RPMI7951 (cell line): ENCODE results near the gene EFCAB6. TPM values are rescaled to one million over a fixed set of nuclear protein-coding genes. Genes with fewer than 3 reads are reported as not detected.

ENCODE experiments used
- DNase-seq: peaks from one replicate; pipeline ENCODE4 v3.0.0-alpha.2; 2012; ENCODE audit warnings: low read depth
- total RNA-seq: library from RNA; depleted of rRNA; stranded (reverse); fragments of >200 nt; shearing (Covaris generic); gene quantifications from 2 replicates; pipeline ENCODE4 v1.2.3, GENCODE V29; 2014

The EFCAB6 gene
- total RNA-seq, 1 experiment from 2014 or later = 0.48 TPM

DNA sequence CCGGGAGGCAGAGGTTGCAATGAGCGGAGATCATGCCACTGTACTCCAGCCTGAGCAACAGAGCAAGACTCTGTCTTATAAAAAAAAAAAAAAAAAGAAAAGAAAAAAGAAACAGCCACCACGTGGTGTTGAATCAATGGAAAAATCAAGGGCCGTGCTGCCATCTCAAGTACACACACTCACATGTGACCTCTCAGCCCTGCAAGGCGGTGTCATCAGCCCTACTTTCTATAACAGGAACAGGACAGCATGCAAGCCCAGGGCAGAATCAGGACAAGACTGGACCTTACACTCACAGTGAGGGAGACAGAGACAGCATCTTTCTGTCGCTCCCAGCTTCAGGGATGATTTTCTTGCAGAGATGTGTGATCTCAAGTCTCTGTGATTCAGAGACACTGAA lies 220.7 kb downstream of the EFCAB6 start:
- no peak for DNase-seq

DNA sequence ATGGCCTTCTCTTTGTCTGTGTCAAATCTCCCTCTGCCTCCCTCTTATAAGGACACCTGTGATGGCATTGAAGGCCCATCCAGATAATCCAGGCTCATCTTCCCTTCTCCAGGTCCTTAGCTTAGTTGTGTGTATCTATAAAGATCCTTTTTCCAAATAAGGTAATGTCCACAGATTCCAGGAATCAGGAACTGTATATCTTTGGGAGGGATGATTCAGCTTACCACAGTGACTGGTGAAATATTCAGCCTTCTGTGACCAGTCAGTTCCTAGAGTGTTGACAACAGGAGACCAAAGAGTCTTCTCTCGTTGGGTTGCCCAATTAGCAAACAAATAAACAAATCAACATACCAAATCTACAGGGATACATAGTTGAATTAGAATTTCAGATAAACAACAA lies 224.5 kb downstream of the EFCAB6 start:
- DNase-seq = peak; percentile 31

DNA sequence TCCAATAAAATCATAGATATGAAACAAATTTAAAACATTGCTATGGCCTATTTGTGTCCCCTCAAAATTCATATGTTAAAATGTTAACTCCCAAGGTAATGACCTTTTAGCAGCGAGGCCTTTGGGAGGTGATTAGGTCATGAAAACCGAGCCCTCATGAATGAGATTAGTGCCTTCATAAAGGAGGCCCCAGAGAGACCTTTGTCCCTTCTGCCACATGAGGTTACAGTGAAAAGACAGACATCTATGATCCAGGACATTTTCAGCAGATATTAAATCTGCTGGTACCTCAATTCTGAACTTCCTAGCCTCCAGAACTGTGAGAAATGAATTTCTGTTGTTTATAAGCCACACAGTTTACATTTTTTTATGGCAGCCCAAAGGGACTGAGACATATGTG lies 228.6 kb downstream of the EFCAB6 start:
- DNase-seq = no peak

DNA sequence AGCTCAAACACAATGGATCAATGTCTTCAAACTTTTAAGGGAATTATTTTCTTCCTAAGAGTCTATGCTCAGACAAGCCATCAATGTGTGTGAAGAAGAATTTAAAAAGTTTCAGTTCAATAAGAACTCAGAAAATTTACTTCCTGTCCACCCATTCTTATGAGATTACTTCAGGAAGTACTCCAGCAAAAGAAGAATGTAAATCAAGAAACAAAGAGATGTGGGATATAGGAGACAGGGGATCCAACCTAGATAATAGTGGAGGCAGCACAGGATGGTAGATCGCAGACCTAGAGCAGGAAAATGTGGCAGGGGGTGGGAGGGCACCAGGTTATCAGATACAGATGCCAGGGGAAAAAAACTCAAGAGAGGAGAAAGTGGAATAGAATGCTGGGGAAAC lies 229.7 kb downstream of the EFCAB6 start:
- DNase-seq = no peak

DNA sequence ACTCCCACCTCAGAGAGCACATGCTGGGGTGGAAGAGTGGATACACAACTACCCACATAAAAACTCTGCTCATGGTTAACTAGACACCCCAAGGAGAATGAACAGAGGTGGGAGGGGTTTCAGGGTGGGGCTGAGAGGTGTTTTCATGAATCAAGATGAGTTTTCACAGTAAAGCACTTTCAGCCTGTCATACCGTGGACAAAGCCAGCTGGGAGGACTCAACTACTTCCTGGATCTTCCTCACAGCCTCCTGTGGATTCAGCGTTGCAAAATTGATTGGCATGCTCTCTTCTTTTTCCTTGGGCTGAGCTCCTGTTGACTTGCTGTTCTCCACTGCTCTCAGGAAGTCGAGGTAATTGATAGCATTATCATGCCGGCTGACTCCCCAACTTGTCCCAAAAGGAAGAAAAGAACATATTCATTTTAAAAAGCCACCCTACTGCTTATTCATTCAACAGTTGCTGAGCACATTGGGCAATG lies 231.8 kb downstream of the EFCAB6 start:
- no peak for DNase-seq

DNA sequence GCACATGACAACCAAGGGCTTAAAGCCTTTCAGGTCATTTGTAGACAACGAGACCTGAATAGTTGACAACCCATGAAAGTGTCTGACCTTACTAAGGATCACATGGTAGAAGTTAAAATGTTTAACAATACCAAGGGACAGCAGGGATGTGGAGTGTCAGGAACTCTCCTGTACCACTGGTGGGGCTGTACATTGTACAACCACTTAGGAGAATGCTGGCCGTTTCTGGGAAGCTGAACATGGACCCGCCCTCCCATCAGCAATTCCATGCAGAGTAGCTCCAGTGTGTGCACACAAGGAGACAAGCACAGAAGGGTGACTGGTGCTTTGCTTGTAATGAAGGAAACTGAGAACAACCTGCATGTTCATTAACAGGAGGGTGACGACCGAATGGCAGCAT lies 237.4 kb downstream of the EFCAB6 start:
- no peak for DNase-seq

DNA sequence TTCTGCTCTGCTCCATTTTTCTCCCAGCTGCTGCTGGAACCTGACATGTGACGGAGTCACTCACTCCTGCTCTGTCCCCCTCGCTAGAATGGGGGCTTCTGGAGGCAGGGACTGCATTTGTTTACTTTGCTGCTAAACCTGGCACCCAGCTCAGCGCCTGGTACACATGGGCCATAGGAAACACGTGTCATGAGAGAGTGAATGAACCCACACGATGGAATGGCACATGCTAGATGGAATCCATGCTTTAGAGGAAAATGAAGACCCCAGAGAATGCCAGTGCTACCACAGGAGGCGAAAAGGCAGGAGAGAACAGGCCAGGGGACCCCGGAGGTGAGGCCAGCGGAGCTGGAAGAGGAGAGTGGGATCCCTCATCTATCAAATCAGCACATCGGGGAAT lies 239.4 kb downstream of the EFCAB6 start:
- no peak for DNase-seq

DNA sequence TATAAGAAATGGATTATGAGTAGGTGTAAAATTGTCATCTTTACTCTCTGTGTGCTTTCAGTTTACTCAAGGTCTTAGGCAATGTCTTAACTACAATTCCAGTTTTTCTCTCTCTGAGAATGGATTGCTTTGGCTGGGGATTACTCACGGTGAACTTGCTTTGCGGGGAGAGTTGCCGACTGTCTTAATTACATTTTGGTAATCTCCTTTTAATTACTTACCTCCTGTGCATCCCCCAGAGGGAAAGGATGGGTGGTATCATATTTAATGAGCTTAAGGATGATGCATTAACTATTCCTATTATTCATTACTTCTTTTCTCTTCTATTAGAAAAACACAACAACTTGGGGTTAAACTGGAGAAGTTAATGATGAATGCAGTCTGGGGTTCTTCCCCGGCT lies 240.9 kb downstream of the EFCAB6 start:
- no peak for DNase-seq

DNA sequence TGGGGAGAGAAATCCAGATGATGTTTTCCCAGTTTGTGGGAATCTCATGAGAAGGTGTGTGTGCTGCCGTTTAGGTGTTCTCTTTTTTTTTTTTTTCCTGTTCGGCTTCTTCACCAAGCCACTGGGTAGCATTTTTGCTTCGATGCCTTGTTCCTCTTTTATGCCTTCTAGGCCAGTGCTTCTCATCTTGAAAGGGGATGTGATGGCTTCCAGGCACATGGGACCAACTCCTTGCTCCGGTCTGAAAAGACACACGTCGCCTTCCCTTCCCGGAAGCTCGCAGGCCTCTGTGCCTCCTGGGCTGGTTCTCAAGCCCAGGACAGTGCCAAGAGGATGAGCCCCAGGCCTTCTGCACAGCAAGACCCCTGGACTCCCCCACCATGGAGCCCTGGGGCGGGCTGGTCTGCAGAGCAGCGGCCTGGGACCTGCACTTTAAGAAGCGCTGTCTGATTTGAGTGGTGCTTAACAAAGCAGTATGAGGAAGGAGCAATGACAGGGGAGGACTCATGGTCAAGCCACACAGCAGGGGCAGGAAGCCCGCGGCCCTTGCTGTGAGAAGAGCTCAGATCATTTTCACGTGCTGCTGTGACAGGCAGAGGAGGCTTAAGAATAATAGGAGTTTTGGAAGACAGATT lies 241.5 kb downstream of the EFCAB6 start:
- no peak for DNase-seq

DNA sequence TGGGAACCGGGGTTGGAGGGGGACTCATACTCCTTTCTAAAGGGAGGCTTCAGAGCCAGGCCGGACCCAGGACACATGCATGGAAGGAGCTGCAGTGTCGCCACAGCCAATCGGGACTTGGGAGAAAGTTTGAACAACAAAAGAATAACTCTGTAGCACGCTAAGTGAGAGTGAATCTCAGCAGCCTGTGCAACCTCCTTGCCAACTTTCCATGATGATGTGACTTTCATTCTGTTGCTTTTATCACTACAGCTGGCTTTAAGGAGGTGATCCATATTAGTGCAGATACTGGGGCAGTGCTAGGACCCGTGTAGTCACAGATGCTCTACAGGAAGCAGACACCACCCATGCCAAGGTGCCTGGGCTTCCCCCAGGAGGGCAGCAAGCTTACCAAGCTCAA lies 243.0 kb downstream of the EFCAB6 start:
- DNase-seq = no peak

DNA sequence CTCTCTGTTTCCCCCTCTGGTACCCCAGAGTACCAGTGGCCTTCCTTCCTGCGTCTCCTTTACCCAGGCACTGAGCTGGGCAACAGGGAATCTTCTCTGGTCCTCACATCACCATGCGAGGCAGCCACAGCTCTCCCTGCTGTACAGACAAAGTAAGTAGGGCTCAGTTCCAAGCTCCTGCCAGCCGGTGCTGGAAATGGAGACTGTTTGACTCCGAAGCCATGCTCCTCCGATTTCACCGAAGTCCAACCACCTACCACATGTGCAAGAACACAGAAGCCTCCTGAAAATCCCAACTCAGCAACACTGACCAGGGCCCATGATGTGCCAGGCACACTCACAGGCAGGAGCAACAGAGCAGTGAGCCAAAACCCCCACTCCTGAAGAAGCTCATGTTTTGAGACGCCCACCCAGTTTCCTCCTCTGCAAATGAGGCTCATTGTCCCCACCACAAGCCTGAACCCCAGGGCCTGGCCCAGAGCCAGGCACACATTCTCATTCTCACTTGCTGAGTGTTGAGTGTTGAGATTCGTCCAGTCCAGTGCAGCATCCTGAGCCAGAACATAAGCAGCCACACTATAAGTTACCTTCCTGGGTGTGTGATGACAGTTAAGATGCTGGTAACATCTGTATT lies 244.3 kb downstream of the EFCAB6 start:
- no peak for DNase-seq

DNA sequence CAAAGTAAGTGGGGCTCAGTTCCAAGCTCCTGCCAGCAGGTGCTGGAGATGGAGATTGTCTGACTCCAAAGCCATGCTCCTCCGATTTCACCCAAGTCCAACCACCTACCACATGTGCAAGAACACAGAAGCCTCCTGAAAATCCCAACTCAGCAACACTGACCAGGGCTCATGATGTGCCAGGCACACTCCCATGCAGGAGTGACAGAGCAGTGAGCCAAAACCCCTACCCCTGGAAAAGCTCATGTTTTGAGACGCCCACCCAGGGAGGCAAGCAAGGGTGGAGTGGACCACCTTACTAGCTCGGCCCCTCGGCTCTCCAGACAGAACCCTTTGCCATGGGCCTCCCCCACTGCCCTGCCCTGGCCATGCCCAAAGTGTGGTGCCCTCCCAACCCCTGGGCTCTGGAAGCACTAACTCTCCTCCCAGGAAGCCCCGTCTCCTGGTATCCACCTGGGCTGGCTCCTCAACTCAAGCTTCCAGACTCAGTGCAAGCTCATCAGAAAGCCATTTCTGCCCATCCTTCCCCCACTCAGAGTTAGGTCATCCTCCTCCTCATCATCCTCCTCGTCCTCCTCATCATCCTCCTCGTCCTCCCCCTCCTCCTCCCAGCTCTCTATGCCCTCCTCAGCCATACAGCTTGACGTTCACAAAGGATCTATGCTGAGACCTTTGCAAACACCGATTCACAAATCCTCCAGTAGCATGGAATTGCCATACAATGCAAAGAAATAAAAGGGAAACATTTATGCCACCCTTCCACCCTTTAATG lies 245.4 kb downstream of the EFCAB6 start:
- no peak for DNase-seq

DNA sequence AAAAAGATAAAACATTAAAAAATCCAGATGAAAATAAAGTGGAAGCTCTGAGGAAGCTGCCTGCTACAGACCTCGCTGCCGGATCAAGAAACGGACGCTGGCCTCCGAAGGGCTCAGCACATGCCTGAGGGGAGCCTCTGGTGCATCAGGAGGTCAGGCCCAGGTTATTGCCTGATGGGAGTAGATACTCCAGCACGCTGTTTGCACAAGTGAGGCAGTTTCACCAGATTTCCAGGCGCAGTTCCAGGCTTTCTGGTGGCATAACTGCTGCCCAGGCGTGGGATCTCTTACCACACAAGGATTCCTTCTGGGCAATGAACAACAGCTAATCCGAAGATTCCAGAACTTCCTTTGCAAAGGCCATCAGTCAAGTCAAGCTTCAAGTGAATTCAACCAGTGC lies 246.1 kb downstream of the EFCAB6 start:
- DNase-seq = peak; percentile 13

DNA sequence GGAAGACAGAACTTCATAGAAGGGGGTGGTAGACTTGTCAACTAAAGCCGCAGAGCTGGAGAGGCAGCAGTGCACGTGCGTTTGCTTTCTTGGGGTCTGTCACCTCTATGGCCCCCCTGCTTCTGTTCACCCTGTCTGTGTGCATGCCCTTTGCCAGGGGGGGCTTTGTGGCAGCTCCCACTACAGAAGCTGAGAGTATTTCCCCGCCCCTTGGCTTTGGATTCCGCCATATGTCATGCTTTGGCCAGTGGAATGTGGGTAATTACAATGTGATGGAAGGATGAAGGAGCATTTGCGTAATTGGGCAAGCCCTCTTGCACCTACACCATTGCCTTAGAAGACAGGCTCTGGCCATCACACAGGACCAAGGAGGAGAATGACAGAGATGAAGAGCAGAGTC lies 247.2 kb downstream of the EFCAB6 start:
- no peak for DNase-seq

DNA sequence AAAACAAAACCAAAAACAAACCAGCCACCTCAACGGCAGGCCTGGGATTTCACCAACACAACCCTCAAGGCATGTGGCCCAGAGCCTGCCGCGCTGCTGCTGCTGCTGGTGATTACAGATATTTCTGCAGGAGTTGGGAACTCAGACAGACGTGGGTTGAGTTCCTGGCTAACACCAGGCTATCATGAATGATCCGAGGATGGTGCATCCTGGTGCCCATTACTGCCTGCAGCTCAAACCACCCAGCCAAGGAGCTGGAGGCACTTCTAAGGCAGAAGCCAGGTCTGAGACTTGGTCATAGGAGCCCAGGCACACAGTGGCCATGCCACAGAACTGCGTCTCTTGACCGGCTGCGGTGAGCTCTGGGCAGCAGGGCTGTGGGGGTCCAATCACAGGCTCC lies 248.5 kb downstream of the EFCAB6 start:
- DNase-seq = no peak

DNA sequence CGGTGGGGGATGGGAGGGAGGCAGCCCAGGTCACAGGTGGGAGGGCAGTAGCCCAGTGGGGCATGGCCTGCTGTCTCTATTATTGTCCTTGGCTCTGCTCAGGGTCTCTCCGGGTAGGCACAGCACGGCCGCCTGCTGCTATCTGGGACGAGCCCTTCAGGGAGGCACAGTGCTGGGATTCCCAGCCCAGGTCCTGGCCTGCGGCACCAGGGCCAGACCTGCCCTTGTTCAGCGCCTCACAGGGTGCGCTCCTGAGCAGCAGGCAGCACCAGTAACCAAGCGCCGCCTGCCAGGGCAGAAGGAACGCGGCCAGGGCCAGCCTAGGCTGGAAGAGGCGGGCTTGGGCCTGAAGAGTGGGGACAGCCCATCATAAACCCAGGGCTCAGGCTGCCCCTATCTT lies 249.3 kb downstream of the EFCAB6 start:
- DNase-seq = no peak

DNA sequence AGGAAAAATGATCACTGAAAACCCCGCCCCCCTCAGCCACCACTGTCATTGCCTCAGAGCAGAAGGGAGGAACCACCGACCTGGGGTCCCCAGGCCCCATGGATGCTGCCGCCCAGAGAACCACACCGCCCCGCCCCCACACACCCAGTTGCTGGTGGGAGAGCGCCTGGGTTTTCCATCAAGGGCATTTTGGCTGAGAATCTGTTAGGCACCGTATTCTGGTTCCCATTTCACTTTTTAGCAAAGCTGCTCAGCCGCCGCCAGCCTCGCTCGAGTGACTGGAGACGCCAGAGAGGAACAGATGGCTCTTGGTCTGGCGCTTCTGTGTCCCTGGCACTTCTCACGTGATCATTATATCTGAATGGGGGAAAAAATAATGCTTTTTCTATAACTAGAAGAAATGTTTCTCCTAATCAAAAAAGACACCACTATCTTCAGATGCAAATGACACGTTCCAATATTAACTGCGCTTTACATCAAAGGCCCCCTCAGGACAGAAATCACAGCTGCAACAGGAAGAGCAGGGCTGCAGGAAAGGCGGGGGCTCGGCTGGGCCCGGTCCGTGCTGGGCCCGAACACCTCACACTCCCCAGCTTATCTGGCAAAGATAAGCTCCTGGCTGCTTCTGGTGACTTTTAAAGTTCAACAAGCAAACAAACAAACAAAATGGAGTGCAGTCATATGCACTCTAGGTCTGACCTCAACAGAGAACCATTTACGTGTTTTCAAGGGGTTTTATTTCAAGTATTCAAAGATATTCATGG lies 250.5 kb downstream of the EFCAB6 start:
- DNase-seq = no peak

DNA sequence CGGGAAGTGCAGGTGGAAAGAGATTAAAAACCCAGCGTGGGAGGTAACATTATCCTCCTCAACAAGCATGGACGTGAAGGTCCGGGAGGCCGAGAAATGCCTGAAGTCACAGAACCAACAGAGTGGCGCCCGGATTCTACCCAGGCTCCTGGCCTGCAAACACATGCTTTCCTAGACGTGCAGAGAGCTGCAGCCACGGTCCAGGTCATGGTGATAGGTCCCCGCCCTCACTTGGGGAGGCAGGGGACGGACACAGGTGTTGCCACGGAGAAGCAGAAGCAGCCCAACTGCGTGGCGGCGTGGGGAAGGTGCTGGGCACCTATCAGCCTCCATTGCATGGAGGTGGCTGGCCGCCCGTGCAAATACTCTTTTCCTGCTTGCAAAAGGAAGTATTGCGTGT lies 251.5 kb downstream of the EFCAB6 start:
- DNase-seq = no peak

DNA sequence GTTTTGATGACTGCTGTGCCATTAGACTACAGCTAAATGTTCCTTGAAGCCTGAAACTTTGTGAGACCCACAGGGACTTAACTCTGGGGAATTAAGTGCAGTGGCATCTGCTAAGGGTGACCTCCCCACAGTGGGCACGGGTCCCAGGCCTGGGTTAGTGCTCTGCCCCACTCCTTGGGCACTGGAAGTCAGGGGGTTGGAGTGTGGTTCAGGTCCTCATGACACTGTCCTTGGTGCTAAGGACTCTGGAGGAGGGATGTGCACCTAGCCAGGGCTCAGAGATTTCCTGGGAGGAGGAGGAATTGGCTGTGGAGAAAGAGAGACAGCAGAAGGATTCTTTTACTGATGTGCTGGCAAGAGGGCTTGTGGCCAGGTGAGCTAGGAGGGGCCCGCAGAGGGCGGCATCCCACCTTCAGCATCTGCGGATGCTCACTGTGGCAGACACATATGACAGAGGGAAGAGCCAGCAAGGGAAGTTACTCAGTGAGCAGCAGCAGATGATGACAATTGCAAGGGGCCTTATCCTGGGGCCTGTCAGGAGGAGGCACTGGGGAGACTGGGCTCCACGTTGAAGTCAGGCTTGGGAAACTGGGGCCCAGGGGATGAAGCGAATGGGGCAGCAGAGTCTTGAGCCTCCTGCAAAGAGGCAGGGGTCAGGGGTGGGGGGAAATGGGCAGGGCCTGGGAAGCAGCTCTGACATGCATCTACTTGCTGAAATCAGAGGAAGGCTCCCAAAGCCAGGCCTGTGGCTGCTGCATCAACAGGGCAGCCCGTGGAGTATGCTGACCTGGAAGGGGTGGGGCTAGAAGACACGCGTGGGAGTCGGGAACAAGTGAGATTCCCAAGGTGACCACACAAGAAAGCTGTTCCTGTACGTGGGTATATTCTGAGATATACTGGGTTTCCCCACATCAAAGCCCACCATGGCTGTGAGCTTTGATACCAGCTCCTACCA lies 256.3 kb downstream of the EFCAB6 start:
- DNase-seq = no peak

DNA sequence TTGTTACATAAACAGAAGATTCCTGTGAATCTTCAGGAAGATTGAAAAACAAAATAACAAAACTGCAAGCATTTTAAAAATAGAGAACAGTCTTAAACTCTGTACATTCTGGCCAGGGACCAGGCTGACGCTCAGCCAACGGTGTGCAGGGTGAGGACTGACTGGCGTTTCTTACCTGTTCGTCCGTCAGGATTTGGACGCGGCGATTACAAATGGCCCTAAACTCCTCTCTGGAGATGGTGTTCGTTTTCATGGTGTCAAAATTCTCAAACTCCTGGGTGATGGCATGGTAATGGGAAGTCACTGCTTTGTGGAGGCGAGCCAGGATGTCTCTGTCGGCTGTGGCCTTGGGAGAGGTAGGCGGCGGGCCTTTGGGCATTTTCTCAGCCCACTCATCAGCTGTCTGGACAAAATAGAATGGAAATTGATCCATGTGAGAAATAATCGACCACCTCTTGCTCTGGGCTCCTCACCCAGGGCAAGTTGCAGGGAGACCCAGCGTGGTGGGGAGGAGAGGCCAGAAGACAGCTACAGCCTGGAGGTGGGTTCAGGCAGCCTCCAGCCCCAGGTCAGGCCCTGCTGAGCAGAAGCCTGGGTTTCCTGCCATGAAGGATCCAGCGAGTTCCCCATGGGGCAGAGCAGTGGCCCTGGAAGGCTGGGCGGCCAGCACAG lies 257.3 kb downstream of the EFCAB6 start:
- no peak for DNase-seq

DNA sequence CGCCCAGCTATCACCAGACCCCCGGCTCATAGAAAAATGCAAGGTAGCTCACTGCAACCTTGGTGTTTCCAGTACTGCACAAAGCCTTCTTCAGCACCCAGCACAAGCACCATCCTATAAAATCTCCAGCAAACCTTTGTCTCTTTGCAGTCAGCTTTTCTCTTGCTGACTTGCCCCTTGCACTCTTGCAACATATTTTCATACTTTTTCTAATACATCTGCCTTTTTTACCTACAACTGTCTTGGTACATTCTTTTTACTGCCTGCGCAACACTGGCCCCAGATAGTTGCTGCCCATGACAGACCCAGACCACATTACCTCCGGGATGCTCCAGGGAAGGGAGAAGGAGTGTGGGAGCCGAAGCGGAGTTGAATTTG lies 257.9 kb downstream of the EFCAB6 start:
- DNase-seq = no peak
